ENCODE measurements around the gene BIRC7. TPM values are rescaled to one million over a fixed set of nuclear protein-coding genes. Genes with fewer than 3 reads are reported as not detected.

The BIRC7 gene, protein sequence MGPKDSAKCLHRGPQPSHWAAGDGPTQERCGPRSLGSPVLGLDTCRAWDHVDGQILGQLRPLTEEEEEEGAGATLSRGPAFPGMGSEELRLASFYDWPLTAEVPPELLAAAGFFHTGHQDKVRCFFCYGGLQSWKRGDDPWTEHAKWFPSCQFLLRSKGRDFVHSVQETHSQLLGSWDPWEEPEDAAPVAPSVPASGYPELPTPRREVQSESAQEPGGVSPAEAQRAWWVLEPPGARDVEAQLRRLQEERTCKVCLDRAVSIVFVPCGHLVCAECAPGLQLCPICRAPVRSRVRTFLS
- under 1 TPM in 1 of 2 donors, not detected in 1; 0.51 TPM for total RNA-seq

DNA sequence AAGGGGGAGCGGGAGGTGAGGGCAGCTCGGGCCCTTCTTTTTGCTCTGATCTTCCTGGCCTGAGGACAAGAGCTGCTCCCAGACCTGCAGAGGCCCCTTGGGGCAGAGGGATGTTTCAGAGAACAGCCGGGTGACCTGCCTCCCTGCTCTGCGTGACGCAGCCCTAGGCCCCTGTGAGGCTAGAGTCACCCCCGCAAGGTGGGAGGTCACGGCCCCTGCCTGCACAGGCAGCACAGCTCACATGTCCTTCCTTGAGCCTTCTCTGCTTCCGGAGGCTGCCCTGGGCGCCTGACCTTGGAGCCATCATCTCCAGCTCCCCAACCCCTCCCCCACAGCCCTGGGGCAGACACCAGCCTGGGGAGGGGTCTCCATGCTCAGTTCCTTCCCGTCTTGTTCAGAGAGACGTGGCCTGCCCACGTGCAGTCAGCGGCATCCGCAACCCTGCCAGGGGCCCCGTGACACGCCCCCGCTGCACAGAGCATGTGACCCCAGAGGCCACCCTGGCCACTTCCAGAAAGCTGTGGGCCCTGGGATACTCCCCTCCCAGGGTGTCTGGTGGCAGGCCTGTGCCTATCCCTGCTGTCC, at the start of gene BIRC7:
Gene BIRC7 (plus strand): TSS at position 507 of the 585 bp plus-strand sequence. CDS start 192 bp downstream, outside the sequence.
- DNase-seq (ENCODE audit: low spot score in 2 of 2) = no peak
- Mint-ChIP-seq H3K36me3 (no peaks in the 10 kb centered on the region), H3K9me3 (no peaks in the 10 kb centered on the region), H3K27ac (no peak within 1 kb of the TSS)
- no peak for ATAC-seq

DNA sequence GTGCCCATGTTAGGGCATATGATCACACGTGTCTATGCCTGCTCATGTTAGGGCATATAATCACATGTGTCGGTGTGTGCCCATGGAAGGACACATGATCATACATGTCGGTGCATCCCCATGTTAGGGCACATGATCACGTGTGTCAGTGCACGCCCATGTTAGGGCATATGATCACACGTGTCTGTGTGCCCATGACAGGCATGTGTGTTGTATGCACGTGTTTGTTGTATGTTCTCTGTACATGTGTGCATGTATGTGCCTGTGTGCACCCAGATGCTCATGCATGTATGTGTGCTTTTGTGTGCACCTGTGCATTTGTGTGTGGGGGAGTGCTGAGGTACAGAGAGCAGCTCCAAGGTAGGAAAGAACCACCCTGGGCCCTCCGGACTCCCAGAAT, 49.6 kb upstream of the BIRC7 start:
- ATAC-seq = no peak
- H3K9me3 Mint-ChIP-seq = no peaks in the 10 kb centered on the region
- no peak overlapping the region for H3K27ac Mint-ChIP-seq
- DNase-seq (ENCODE audit: low spot score in 2 of 2) = no peak
- no peaks in the 10 kb centered on the region for H3K36me3 Mint-ChIP-seq

DNA sequence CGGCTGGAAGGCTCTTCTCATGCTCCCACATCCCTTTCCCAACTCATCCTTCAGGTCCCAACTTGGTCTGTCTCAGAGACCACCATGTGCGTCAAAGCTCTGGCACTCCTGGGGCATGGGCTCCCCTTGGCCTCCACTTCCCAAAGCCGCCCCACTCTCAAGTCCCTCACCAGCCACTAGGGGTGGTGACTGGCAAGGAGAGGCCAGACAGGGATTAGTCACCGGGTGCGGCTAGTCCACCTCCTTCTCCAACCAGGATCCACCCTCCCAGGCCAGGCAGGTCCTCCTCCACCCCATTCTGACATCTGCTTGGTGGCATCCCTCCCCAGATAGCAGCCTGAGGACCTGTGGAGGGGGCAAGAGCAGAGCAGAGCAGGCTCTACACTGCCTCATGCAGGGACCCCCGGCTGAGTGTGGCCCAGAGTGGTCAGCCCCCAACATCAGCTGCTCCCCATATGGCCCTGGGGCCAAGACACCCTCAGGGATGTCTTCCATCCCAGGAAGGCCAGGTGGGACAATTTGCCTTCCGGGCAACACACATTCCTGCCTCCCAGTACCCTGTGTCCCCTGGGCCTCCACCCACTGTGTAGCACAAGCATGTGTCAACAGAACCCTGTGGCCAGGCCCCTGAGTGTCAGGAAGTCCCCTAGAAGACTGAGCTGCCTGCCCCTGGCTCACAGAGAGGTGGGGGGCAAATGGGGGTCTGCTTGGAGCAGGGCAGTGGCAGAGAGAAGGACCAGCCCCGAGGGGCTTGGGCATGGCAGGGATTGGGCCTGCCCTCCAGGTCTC, 49.0 kb upstream of the BIRC7 start:
- DNase-seq (ENCODE audit: low spot score in 2 of 2) = no peak
- H3K36me3 Mint-ChIP-seq = no peaks in the 10 kb centered on the region
- H3K9me3 Mint-ChIP-seq = no peaks in the 10 kb centered on the region
- no peak overlapping the region for H3K27ac Mint-ChIP-seq
- ATAC-seq = no peak

DNA sequence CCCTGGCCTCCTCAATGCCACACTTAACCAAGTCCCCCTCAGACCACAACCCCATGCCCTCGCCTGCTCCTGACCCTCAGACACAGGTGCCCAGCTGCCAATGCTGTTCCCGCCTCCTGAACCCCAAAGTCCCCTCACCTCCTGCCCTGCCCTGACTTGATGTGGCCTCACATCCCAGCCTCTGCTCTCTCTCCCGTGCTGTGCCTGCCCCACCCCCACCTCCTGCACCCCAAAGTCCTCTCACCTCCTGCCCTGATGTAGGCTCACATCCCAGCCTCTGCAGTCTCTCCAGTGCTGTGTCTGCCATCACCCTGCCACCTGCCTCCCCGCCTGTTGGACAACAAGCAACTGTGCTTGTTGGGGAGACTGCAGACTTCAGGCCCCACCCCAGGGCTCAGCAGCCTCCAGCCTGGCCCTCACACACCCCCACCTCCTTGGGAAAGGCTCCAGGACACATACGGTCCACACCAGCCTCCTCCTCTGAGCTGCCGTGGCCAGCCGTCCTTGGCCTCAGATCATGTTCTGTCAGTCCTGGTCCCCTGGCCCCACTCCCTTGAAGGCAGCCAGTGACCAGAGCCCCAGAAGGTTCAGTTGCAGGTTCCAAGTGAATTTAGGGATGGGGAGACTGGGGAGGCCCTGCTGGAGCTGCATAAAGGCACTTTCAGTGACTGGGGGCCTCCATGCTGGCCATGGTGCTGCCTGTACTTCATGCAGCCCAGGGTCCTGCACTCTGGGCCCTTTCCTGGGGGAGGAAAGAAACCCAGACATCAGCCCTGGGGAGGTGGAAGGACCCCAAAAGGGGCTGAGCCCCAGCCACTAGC, 48.2 kb upstream of the BIRC7 start:
- Mint-ChIP-seq H3K27ac (peak overlapping the region in 1 of 2 donors; percentile 8), H3K36me3 (no peaks in the 10 kb centered on the region), H3K9me3 (no peaks in the 10 kb centered on the region)
- ATAC-seq (no peak), DNase-seq (ENCODE audit: low spot score in 2 of 2) (no peak)

DNA sequence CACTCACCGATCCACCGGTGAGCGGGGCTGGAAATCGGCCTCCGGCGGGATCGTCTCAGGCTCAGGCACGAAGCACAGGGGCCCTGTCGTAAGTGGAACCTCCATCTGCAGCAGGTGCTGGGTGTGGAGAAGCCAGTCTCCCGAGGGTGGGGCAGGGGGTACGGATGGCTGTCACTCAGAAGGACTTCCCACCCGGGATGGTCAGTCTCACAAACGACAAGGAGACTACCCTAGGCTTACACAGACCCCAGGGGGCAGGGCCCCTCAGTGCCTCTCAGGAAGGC, 47.6 kb upstream of the BIRC7 start:
- Mint-ChIP-seq H3K27ac (no peak overlapping the region), H3K36me3 (no peaks in the 10 kb centered on the region), H3K9me3 (no peaks in the 10 kb centered on the region)
- ATAC-seq (no peak), DNase-seq (ENCODE audit: low spot score in 2 of 2) (no peak)

DNA sequence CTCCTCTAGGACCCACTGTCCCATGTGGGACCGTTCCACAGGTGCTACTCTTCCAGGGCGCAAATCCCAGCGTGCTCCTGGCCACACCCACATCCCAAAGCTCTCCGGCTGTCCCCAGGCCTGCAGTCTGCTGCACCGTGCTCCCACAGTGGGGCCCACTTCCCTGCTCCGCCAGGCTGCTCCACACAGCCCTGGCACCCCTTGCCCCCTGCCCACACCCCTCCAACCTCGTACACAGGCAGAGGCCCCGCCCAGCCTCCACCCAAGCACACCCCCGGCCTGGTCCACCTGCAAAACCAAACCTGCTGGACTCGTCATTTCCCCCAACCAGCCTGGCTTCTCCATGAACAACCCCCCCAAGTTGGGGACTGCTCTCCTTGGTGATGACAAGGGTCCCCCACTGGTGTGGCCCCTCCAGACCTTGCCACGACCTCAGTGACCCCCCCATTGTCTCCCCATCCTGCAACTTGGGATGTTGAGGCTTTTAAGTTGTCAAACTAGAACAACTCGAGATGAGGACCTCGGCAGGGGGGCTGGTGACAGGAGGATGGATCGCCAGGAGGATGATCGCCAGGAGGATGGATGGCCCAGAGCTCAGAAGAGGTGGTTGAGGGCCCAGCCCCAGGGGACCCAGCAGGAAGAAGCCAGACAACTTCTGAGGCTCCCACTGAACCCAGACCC, 46.9 kb upstream of the BIRC7 start:
- Mint-ChIP-seq H3K36me3 (no peaks in the 10 kb centered on the region), H3K9me3 (no peaks in the 10 kb centered on the region), H3K27ac (no peak overlapping the region)
- DNase-seq (ENCODE audit: low spot score in 2 of 2) = no peak
- ATAC-seq = no peak

DNA sequence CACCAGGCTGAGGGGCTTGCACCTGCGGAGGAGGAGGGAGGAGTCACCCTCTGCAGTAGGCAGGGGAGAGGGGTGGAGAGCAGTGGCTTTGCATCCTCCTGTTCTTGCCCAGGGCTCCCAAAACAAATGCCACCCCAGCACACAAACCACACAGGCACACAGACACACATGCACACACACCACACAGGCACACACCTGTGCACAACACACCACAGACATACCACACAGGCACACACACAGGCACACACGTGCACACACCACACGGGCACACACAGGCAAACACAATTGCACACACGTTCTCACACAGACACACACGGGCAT, 46.4 kb upstream of the BIRC7 start:
- no peak for DNase-seq (ENCODE audit: low spot score in 2 of 2)
- no peak for ATAC-seq
- Mint-ChIP-seq H3K36me3 (no peaks in the 10 kb centered on the region), H3K27ac (no peak overlapping the region), H3K9me3 (no peaks in the 10 kb centered on the region)

DNA sequence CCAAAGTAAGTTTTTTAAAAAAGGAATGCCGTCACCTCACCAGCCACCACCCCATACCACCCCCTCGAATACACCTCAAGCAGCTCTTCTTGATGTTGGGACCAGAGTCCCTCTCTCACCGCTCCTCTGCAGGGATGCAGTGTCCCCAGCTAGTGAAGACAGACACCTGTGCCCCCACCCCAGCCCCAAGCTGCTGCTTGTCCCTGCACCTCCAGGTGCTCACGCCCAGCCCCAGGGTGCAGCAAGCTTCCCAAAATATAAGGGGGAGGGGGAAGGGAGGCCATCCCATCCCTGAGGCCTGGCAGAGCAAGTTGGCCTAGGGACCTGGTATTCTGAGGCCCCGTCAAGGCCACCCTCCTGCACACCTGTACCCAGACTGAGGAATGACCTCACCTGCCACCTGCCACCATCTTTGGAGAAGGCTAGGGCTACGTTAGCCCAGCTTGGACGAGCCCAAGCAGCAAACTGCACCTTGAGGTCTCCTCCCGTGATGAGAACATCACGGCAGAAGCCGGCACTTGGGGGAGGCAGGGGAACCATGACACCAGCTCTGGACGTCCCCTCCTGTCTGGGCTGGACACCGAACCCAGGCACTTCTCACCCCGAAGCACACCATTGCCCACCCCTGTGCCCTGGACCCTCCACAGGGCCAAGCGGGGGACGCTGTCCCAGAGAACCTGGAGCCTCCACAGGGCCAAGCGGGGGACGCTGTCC, 45.7 kb upstream of the BIRC7 start:
- H3K36me3 Mint-ChIP-seq = no peaks in the 10 kb centered on the region
- DNase-seq (ENCODE audit: low spot score in 2 of 2) (no peak), ATAC-seq (no peak)
- no peak overlapping the region for H3K27ac Mint-ChIP-seq
- no peaks in the 10 kb centered on the region for H3K9me3 Mint-ChIP-seq

DNA sequence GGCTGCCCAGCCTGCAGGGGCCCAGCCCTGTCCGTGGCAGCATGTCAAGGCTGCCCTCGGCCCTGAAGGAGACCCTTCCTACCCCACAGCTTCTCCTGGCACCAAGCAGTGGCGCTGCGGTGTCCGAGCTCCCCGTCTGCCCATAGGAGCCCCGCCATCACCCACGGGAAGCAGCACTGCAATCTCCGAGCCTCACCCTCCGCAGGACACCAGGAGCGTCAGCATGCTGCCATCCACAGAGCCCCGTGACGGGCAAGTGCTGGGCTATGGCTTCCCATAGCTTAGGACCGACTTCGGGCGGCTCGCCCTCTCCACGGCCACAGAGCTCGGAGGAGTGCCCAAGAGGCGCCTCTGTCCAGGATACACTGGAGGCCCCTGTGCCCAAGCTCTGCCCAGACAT, 44.9 kb upstream of the BIRC7 start:
- H3K36me3 Mint-ChIP-seq = no peaks in the 10 kb centered on the region
- DNase-seq (ENCODE audit: low spot score in 2 of 2) (no peak), ATAC-seq (peak in 1 of 2 donors; percentile 10)
- no peaks in the 10 kb centered on the region for H3K9me3 Mint-ChIP-seq
- H3K27ac Mint-ChIP-seq = no peak overlapping the region

DNA sequence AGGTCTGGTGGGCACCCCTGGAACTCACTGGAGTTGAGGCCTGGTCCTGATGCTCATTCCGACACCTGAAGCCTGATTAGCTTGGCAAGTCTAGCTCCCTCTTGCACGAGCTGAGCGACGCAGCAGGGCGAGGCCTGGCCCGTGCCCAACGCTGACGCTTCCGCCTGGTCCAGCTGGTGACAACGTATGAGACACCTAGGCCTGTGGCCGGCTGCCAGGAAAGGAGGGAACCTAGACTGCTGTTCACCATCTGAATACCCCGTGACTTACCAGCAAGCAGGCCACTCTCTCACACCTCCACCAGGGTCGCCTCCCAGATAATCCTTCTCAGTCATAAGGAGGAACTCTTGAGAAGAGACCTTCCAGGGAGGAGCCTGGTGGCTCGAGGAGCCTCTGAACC, 44.3 kb upstream of the BIRC7 start:
- Mint-ChIP-seq H3K36me3 (no peaks in the 10 kb centered on the region), H3K9me3 (no peaks in the 10 kb centered on the region), H3K27ac (no peak overlapping the region)
- DNase-seq (ENCODE audit: low spot score in 2 of 2) = no peak
- peak in 1 of 2 donors; percentile 22 for ATAC-seq

DNA sequence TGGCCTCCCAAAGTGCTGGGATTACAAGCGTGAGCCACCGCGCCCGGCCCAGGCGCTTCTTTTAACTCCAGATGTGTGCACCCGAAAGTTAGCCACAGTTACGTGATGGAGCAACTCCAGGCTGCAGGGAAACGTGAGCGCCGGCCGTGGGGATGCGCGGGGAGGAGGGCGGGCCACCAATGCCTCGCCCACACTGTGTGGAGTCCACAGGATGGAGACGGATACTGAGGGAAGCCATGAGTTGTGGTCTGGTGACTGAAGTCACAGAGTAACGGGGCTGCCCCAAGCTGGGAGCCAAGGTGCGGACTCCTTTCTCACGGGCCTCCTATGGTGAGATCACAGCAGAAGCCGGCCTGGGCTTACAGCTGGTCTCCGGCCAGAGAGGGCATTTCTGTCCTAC, 43.0 kb upstream of the BIRC7 start:
- no peak overlapping the region for H3K27ac Mint-ChIP-seq
- H3K36me3 Mint-ChIP-seq = no peaks in the 10 kb centered on the region
- DNase-seq (ENCODE audit: low spot score in 2 of 2) (no peak), ATAC-seq (no peak)
- H3K9me3 Mint-ChIP-seq = no peaks in the 10 kb centered on the region

DNA sequence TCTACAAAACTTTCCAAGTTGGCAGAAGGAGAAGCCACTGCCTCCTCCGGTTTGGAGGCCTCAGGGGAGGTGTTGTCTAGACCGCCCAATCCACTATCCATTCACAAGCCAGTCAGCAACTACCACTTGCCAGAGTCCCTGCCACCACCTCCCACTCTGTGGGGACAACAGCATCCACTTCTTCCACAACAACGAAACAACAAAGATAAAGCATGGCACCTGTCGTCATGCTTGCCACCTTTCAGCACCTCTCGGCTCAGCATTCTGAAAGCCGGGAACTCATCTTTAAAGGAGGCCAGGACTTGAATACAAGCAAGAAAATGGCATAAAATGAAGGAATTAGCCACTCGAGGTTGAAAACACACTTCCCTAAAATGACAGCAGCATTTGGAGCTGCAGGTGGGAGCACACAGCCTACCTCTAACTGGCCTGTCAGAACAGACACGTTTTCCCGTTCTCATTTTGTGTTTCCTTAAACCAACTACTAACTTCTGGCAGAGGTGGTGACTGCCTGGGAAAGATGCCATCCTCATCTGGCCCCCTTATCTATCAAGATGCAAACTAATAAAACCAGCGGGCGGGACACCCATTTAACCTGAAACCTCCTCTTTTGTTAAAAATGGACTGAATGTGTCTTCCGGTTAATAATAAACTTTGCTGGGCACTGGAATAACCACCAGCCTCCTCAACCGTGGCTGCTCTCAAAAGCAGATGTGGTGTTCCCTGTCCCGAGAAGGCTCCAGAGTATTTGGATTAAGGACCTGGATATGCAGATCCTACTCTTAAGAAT, 41.5 kb upstream of the BIRC7 start:
- no peaks in the 10 kb centered on the region for H3K36me3 Mint-ChIP-seq
- ATAC-seq = no peak
- H3K9me3 Mint-ChIP-seq = no peaks in the 10 kb centered on the region
- peak overlapping the region in 1 of 2 donors; percentile 66 for H3K27ac Mint-ChIP-seq
- no peak for DNase-seq (ENCODE audit: low spot score in 2 of 2)

DNA sequence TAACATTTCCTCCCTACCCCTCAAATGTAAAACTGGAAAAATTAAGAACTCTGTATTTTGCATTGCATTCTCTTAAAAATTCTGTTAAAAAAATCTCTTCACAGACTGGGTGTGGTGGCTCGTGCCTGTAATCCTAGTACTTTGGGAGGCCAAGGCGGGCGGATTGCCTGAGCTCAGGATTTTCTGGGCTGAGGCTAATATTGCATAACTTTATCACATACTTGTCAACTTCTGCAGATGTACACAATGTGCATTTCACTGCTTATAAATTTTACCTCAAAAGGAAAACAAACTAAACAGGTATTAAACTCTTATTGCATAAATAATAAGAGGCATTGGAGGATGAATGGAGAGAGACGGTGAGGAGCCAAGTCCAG, 40.9 kb upstream of the BIRC7 start:
- no peak overlapping the region for H3K27ac Mint-ChIP-seq
- no peak for ATAC-seq
- H3K36me3 Mint-ChIP-seq = no peaks in the 10 kb centered on the region
- DNase-seq (ENCODE audit: low spot score in 2 of 2) = no peak
- no peaks in the 10 kb centered on the region for H3K9me3 Mint-ChIP-seq

DNA sequence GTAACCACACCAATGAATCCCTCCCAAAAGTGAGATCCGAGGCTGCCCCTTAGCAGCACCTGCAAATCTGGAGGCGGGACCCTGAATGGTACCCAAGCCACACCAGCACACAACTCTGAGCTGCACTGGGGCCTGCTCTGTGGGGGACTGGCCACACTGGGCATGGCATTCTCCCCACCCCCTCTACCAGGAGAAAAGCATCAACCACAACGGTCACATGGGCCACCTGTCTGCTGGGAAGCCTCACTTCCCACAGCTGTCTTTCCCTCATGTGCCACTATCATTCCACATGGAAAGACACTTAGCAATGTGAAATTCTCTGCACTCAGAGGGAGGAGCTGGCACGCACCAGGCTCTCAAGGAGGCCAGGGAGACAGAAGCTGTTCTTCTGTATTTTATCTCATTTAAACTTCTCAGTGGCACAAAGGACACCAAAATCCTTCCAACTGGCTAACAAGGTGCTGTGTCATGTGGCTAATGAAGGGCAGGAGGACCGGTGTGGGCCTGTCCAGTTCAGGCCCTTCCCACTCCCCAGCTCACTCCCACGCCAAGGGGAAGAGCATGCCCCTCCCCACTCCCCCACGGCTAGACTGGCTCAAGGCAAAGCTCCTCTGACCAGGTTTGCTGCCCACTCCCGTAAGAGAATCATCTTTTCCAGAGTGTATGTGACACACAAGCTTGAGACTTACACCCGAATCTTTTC, 38.8 kb upstream of the BIRC7 start:
- peak overlapping the region; percentile 11 to 40 for H3K27ac Mint-ChIP-seq
- DNase-seq (ENCODE audit: low spot score in 2 of 2) (no peak), ATAC-seq (no peak)
- H3K9me3 Mint-ChIP-seq = no peaks in the 10 kb centered on the region
- H3K36me3 Mint-ChIP-seq = no peaks in the 10 kb centered on the region

DNA sequence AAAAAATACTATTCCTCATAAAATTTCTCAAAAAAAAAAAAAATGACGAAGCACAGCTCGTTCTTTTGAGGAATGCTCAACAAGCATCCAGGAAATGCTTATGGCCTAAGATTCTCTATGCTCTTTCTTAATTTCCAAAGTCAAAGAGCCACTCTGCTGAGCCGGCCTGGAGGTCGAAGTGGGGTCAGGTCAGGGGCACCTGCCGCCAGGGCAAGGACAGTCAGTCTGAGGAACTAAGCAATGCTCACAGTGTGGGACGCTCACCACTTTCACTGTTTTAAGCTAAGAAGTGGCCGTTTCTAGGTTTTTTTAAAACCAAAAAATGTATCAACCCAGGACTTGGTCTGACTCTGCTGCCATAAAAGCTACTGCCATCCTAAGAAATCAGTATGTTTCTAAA, 37.1 kb upstream of the BIRC7 start:
- H3K9me3 Mint-ChIP-seq = no peaks in the 10 kb centered on the region
- no peak overlapping the region for H3K27ac Mint-ChIP-seq
- DNase-seq (ENCODE audit: low spot score in 2 of 2) = no peak
- H3K36me3 Mint-ChIP-seq = no peaks in the 10 kb centered on the region
- ATAC-seq = no peak
